ENCODE data around the gene PDZRN3. TPM values are rescaled to one million over a fixed set of nuclear protein-coding genes. Genes with fewer than 3 reads are reported as not detected.
A peak's percentile ranks its signal among the peaks of the same experiment; 100 is the strongest.

The PDZRN3 gene
- total and polyA plus RNA-seq, 2 experiments from 2014 or later, result 22.3 to 35.6 TPM

- no peaks in the 10 kb centered on the region for H4K20me1 ChIP-seq (ENCODE audit: insufficient read depth)
- no peak overlapping the region for H2AFZ ChIP-seq
- no peak overlapping the region for H3K4me3 ChIP-seq
- H3K9me2 ChIP-seq (ENCODE audit: insufficient read depth), result no peaks in the 10 kb centered on the region
- no peaks in the 10 kb centered on the region for H3K36me3 ChIP-seq (ENCODE audit: low read depth)
- H3K4me2 ChIP-seq (ENCODE audit: unreplicated experiment), result no peak overlapping the region
- H3K27me3 ChIP-seq (replicated peaks; ENCODE audit: insufficient read depth), result no peaks in the 10 kb centered on the region
- H3K27ac ChIP-seq, result no peak overlapping the region
- H3K79me2 ChIP-seq (ENCODE audit: insufficient read depth), result peaks cover 82% of the 10 kb centered on the region
- no peaks in the 10 kb centered on the region for H3K9me3 ChIP-seq (ENCODE audit: low read depth)
- H3K4me1 ChIP-seq (ENCODE audit: insufficient read depth), result peaks cover 17% of the 10 kb centered on the region
- TF ChIP-seq EZH2 (IDR thresholded peaks at IDR 0.05; ENCODE audit: insufficient read depth, poor library complexity, severe bottlenecking) (no peak), EZH2phosphoT487 (IDR thresholded peaks at IDR 0.05; ENCODE audit: insufficient read depth, low read depth) (no peak)
- peaks cover 11% of the 10 kb centered on the region for H3F3A ChIP-seq (ENCODE audit: insufficient read depth)
- in situ Hi-C loops (cut with MboI), result no loop called here
- DNase-seq, result no peak
- no peak overlapping the region for H3K9ac ChIP-seq
These were observed 39.9 kb downstream of the PDZRN3 start for GRCh38 chr3:73584873-73585272.

GRCh38 chr3:73582535-73582934, 42.2 kb downstream of the PDZRN3 start:
- in situ Hi-C loops (cut with MboI), result no loop called here
- WGBS, 2 experiments (ENCODE audit: low coverage in 1 of 2, low lambda C conversion rate in 2 of 2, missing lambda C conversion rate in 2 of 2), result 84 to 90% methylated on average over 4 of the region's 4 CpGs
- H3K79me2 ChIP-seq (ENCODE audit: insufficient read depth), result peaks cover 79% of the 10 kb centered on the region
- H3K9ac ChIP-seq, result no peak overlapping the region
- no peaks in the 10 kb centered on the region for H3K9me2 ChIP-seq (ENCODE audit: insufficient read depth)
- H3K4me1 ChIP-seq (ENCODE audit: insufficient read depth), result peaks cover 19% of the 10 kb centered on the region
- TF ChIP-seq EZH2 (IDR thresholded peaks at IDR 0.05; ENCODE audit: insufficient read depth, poor library complexity, severe bottlenecking) (no peak), EZH2phosphoT487 (IDR thresholded peaks at IDR 0.05; ENCODE audit: insufficient read depth, low read depth) (no peak)
- no peaks in the 10 kb centered on the region for H3K9me3 ChIP-seq (ENCODE audit: low read depth)
- no peak for DNase-seq
- peaks cover 15% of the 10 kb centered on the region for H3F3A ChIP-seq (ENCODE audit: insufficient read depth)
- H3K36me3 ChIP-seq (ENCODE audit: low read depth), result no peaks in the 10 kb centered on the region
- H2AFZ ChIP-seq, result no peak overlapping the region
- H3K4me2 ChIP-seq (ENCODE audit: unreplicated experiment), result no peak overlapping the region
- no peak overlapping the region for H3K27ac ChIP-seq
- no peaks in the 10 kb centered on the region for H3K27me3 ChIP-seq (replicated peaks; ENCODE audit: insufficient read depth)
- H4K20me1 ChIP-seq (ENCODE audit: insufficient read depth), result no peaks in the 10 kb centered on the region
- no peak overlapping the region for H3K4me3 ChIP-seq

- H3K4me1 ChIP-seq (ENCODE audit: insufficient read depth), result peaks cover 31% of the 10 kb centered on the region
- no peaks in the 10 kb centered on the region for H3K9me3 ChIP-seq (ENCODE audit: low read depth)
- H3K4me2 ChIP-seq (ENCODE audit: unreplicated experiment), result peak overlapping the region; percentile 5
- DNase-seq, result no peak
- 86 to 87% methylated on average over 2 of the region's 2 CpGs for WGBS, 2 experiments (ENCODE audit: low coverage in 1 of 2, low lambda C conversion rate in 2 of 2, missing lambda C conversion rate in 2 of 2)
- H3K9ac ChIP-seq, result no peak overlapping the region
- peaks cover 73% of the 10 kb centered on the region for H3K79me2 ChIP-seq (ENCODE audit: insufficient read depth)
- H3K9me2 ChIP-seq (ENCODE audit: insufficient read depth), result no peaks in the 10 kb centered on the region
- no peaks in the 10 kb centered on the region for H3K36me3 ChIP-seq (ENCODE audit: low read depth)
- peaks cover 25% of the 10 kb centered on the region for H3F3A ChIP-seq (ENCODE audit: insufficient read depth)
- H4K20me1 ChIP-seq (ENCODE audit: insufficient read depth), result no peaks in the 10 kb centered on the region
- H2AFZ ChIP-seq, result no peak overlapping the region
- H3K27ac ChIP-seq, result peak overlapping the region; percentile 40
- H3K4me3 ChIP-seq, result no peak overlapping the region
- in situ Hi-C loops (cut with MboI), result no loop called here
- TF ChIP-seq EZH2 (IDR thresholded peaks at IDR 0.05; ENCODE audit: insufficient read depth, poor library complexity, severe bottlenecking) (no peak), EZH2phosphoT487 (IDR thresholded peaks at IDR 0.05; ENCODE audit: insufficient read depth, low read depth) (no peak)
- no peaks in the 10 kb centered on the region for H3K27me3 ChIP-seq (replicated peaks; ENCODE audit: insufficient read depth)
These were observed 43.5 kb downstream of the PDZRN3 start for GRCh38 chr3:73581134-73581846.

- Histone ChIP-seq H3K4me2 (ENCODE audit: unreplicated experiment) (peak overlapping the region; percentile 22), H2AFZ (no peak overlapping the region), H4K20me1 (ENCODE audit: insufficient read depth) (no peaks in the 10 kb centered on the region), H3F3A (ENCODE audit: insufficient read depth) (peaks cover 25% of the 10 kb centered on the region), H3K4me1 (ENCODE audit: insufficient read depth) (peaks cover 31% of the 10 kb centered on the region), H3K9me2 (ENCODE audit: insufficient read depth) (no peaks in the 10 kb centered on the region), H3K27ac (peak overlapping the region; percentile 40), H3K4me3 (no peak overlapping the region), H3K79me2 (ENCODE audit: insufficient read depth) (peaks cover 73% of the 10 kb centered on the region), H3K36me3 (ENCODE audit: low read depth) (no peaks in the 10 kb centered on the region), H3K9me3 (ENCODE audit: low read depth) (no peaks in the 10 kb centered on the region), H3K27me3 (replicated peaks; ENCODE audit: insufficient read depth) (no peaks in the 10 kb centered on the region), H3K9ac (no peak overlapping the region)
- DNase-seq, result peak; percentile 83
- TF ChIP-seq EZH2phosphoT487 (IDR thresholded peaks at IDR 0.05; ENCODE audit: insufficient read depth, low read depth) (no peak), EZH2 (IDR thresholded peaks at IDR 0.05; ENCODE audit: insufficient read depth, poor library complexity, severe bottlenecking) (no peak)
- in situ Hi-C loops (cut with MboI), result no loop called here
- 45 to 50% methylated on average over 2 of the region's 2 CpGs for WGBS, 2 experiments (ENCODE audit: low coverage in 1 of 2, low lambda C conversion rate in 2 of 2, missing lambda C conversion rate in 2 of 2)
These were observed 44.4 kb downstream of the PDZRN3 start for GRCh38 chr3:73580343-73580742.
